Measurements from ENCODE around the gene CCDC3. TPM values are rescaled to one million over a fixed set of nuclear protein-coding genes. Genes with fewer than 3 reads are reported as not detected.
A peak's percentile ranks its signal among the peaks of the same experiment; 100 is the strongest.

The CCDC3 gene
- total RNA-seq, 4 donors from 2014 or later: 5.6 to 34.3 (median 13.4) TPM

DNA sequence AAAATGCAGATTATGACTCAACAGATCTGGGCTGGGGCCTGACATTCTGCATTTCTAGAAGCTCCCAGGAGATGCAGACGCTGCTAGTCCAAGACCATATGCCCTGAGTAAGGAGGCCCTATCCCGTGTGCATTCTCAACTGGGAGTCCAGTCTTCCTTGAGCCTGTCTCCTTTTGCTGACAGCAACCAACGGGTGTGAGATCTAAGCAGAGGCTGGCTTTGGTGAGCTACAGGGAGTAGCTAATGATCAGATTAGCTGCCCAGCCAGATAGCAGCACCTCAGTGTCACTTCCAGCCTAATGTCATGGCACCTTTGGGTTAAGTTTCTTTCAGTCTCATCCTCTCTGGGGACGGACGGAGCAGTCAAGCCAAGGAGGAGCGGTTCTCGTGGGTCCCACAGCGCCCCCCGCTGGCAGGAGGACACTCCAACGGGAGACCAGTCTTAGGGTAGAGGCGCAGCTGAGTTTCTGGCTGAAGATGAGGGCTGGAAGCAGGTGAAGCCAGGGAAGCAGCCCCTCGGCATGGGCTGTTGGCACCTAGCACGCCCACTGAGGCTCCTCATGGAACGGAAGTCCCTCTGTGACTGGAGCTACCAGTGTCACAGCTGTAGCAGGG lies 154.0 kb downstream of the CCDC3 start:
- Histone ChIP-seq H3K27ac (no peak overlapping the region), H3K36me3 (no peaks in the 10 kb centered on the region), H3K4me3 (no peak overlapping the region), H3K9me3 (no peaks in the 10 kb centered on the region), H3K27me3 (no peaks in the 10 kb centered on the region), H3K4me1 (peaks cover 7 to 42% (median 25%) of the 10 kb centered on the region in 3 donors)
- no peak for TF ChIP-seq POLR2A (IDR thresholded peaks at IDR 0.05)
- TF ChIP-seq, protein P1, sequence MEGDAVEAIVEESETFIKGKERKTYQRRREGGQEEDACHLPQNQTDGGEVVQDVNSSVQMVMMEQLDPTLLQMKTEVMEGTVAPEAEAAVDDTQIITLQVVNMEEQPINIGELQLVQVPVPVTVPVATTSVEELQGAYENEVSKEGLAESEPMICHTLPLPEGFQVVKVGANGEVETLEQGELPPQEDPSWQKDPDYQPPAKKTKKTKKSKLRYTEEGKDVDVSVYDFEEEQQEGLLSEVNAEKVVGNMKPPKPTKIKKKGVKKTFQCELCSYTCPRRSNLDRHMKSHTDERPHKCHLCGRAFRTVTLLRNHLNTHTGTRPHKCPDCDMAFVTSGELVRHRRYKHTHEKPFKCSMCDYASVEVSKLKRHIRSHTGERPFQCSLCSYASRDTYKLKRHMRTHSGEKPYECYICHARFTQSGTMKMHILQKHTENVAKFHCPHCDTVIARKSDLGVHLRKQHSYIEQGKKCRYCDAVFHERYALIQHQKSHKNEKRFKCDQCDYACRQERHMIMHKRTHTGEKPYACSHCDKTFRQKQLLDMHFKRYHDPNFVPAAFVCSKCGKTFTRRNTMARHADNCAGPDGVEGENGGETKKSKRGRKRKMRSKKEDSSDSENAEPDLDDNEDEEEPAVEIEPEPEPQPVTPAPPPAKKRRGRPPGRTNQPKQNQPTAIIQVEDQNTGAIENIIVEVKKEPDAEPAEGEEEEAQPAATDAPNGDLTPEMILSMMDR (IDR thresholded peaks at IDR 0.05): peak in 1 of 6 experiments; percentile 14
- no peak for DNase-seq
- WGBS, 2 donors: 65 to 100% methylated on average over 1 to 2 of the region's 14 CpGs
- intact Hi-C loops (cut with DNase I): no loop called here

DNA sequence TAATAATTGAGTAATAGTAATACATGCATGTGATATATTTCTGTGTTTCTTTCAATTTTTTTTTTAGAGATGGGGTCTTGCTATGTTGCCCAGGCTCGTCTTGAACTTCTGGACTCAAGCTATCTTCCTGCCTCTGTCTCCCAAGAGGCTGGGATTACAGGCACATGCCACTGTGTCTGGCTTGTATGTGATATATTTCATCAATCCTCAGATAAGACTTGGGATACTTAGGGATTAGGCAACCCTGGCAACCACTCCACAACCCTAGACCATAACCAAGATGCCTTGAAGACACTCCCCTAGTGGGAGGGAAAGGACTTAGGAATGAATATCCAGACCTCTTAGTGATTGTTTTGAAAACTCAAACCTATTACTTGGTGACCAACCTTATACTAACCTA lies 154.8 kb downstream of the CCDC3 start:
- Histone ChIP-seq H3K27me3 (no peaks in the 10 kb centered on the region), H3K27ac (no peak overlapping the region), H3K4me3 (no peak overlapping the region), H3K36me3 (no peaks in the 10 kb centered on the region), H3K4me1 (peaks cover 7 to 42% (median 25%) of the 10 kb centered on the region in 3 donors), H3K9me3 (no peaks in the 10 kb centered on the region)
- intact Hi-C loops (cut with DNase I): no loop called here
- no peak for DNase-seq
- no peak for TF ChIP-seq POLR2A (IDR thresholded peaks at IDR 0.05)
- TF ChIP-seq, protein P1 (IDR thresholded peaks at IDR 0.05): no peak
- WGBS, 2 donors: 0 to 88% methylated on average over 1 of the region's 1 CpG

Small RNA genes lying within 50 kb of the gene (small RNA-seq; reads per million reads assigned to genes)
- gene RNA5SP300: 0 reads per million in 4 donors

Other genes with a start within 250 kb of the CCDC3 start
- 10 to 100 TPM; 23.3 to 46.9 (median 33.6) TPM for gene OPTN, start 98.5 kb upstream of the CCDC3 start, total RNA-seq
- 1 to 10 TPM; 2.3 to 9.2 (median 4.0) TPM for gene MCM10, start 159.8 kb upstream of the CCDC3 start, total RNA-seq
- not detected for gene UCMA, start 232.7 kb upstream of the CCDC3 start, total RNA-seq